Esophagus squamous epithelium (tissue), 5 donors: Measurements from ENCODE around the gene ATP8A2. TPM values are rescaled to one million over a fixed set of nuclear protein-coding genes. Genes with fewer than 3 reads are reported as not detected.

Experiments used
- DNase-seq: peaks from one replicate; lab custom pipeline; 2025; lab: John Stamatoyannopoulos, UW
- H3K27ac ChIP-seq, 4 donors: fragments of 200-600 bp; sonication (generic); one replicate each; pipeline ENCODE4 v1.5.1; 2016 to 2019; ENCODE audit warnings: mild to moderate bottlenecking in 1 of 4
- H3K27me3 ChIP-seq, 4 donors: fragments of 200-600 bp; sonication (generic); 1 replicate in 3 of 4; 2 replicates in 1 of 4; pipeline versions ENCODE4 v1.5.1 to v1.6.0; 2017 to 2021; ENCODE audit warnings: antibody characterized with exemption in 1 of 4
- H3K36me3 ChIP-seq, 3 donors: fragments of 200-600 bp; sonication (generic); one replicate each; pipeline ENCODE4 v1.5.1; 2016 to 2019
- H3K4me1 ChIP-seq, 3 donors: fragments of 200-600 bp; sonication (generic); one replicate each; pipeline ENCODE4 v1.5.1; 2017 to 2019
- H3K4me3 ChIP-seq, 4 donors: fragments of 200-600 bp; sonication (generic); 1 replicate in 3 of 4; 2 replicates in 1 of 4; pipeline ENCODE4 v1.5.1; 2016 to 2019; ENCODE audit warnings: mild to moderate bottlenecking in 2 of 4, moderate library complexity in 1 of 4
- H3K9me3 ChIP-seq, 3 donors: fragments of 200-600 bp; sonication (generic); one replicate each; pipeline ENCODE4 v1.5.1; 2016 to 2019
- POLR2A ChIP-seq, 4 donors: fragments of 450-650 bp; IDR thresholded peaks; one replicate each; pipeline ENCODE4 v1.6.1; 2017; ENCODE audit warnings: antibody characterized with exemption in 4 of 4, mild to moderate bottlenecking in 4 of 4, moderate library complexity in 3 of 4
- WGBS, 2 donors: methylation state at CpG; one replicate each; pipeline ENCODE4 v1.1.5; 2018; 5-methylcytosine and 5-hydroxymethylcytosine counted together
- intact Hi-C: fragments of 100-400 bp; cut with DNase I; formaldehyde crosslinking; loops from one replicate; pipeline ENCODE4 v1.15.0; 2022
- total RNA-seq, 4 donors: library from RNA; depleted of rRNA; stranded (reverse); fragments of >200 nt; gene quantifications; one replicate each; pipeline ENCODE4 v1.1.0, GENCODE V29; 2016
- TF ChIP-seq, protein P1 (sequence below), 6 experiments: fragments of 450-650 bp in 4 of 6; fragments of 200-600 bp in 2 of 6; sonication (generic) in 2 of 6; IDR thresholded peaks; one replicate each; pipeline ENCODE4 v1.5.1; 2016 to 2019; ENCODE audit warnings: antibody characterized with exemption in 6 of 6, mild to moderate bottlenecking in 4 of 6, moderate library complexity in 4 of 6
- donor health status: DM: yes; HTN: yes; CAD: no.

ATP8A2 gene
- total RNA-seq, 4 donors from 2014 or later, result not detected

DNA sequence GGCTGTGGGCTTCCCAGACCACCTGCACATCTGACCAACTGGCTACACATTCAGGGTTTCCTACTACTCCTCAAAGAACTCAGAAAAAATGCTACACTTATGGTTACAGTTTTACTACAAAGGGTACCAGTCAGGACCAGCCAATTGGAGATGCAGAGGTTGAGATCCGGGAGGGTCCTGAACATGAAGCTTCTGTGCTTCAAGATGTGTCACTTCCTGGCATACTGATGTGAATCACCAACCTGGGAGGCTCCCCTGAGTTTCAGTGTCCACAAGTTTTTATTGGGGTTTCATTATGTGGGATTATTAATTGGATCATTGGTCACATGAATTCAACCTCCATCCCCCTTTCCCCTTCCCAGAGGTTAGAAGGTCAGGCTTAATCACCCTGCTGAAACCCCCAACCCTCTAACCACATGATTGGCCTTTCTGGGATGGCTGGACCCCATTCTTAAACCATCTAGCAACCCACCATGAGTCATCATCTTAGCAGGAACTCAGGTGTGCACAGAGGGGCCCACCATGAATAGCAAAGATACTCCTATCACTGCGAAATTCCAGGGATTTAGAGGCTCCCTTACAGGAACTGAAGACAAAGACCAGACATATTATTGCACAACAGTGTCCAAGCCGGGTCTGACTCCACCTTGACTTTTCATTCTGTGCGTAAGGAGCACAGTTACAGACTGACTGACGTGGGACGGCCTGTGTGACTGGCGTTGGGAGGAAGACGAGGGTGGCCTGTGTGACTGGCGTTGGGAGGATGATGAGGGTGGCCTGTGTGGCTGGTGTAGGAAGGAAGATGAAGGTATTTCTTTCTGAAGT, 90.7 kb downstream of the ATP8A2 start:
- no peak for DNase-seq
- intact Hi-C loops, result no loop called here
- H3K4me1 ChIP-seq, result no peaks in the 10 kb centered on the region

DNA sequence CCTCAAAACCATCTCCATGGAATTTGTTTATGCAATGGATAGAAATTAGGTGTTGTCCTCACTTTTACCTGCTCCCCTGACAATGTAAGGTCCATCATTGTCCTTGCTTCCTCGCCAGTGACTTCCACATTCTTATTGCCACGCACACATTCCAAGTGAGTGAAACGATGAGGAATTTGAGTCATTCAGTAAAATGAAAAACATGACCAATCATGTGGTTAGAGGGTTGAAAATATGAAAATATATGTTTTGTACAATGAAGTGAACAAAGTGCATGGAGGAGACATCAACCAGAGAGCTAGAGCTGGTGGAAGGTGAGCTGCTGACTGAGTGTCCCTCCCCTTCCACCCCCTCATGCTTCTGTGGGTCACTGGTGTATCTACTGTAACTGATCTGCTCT, 91.7 kb downstream of the ATP8A2 start:
- Histone ChIP-seq H3K9me3 (no peaks in the 10 kb centered on the region), H3K27ac (no peak overlapping the region), H3K27me3 (peaks cover 0 to 20% (median 0%) of the 10 kb centered on the region in 4 donors), H3K36me3 (no peaks in the 10 kb centered on the region), H3K4me1 (no peaks in the 10 kb centered on the region), H3K4me3 (no peak overlapping the region)
- 51 to 58% methylated on average over 3 of the region's 3 CpGs for WGBS, 2 donors
- DNase-seq, result no peak
- intact Hi-C loops, result no loop called here
- no peak for TF ChIP-seq POLR2A (IDR thresholded peaks at IDR 0.05)
- TF ChIP-seq, protein P1, sequence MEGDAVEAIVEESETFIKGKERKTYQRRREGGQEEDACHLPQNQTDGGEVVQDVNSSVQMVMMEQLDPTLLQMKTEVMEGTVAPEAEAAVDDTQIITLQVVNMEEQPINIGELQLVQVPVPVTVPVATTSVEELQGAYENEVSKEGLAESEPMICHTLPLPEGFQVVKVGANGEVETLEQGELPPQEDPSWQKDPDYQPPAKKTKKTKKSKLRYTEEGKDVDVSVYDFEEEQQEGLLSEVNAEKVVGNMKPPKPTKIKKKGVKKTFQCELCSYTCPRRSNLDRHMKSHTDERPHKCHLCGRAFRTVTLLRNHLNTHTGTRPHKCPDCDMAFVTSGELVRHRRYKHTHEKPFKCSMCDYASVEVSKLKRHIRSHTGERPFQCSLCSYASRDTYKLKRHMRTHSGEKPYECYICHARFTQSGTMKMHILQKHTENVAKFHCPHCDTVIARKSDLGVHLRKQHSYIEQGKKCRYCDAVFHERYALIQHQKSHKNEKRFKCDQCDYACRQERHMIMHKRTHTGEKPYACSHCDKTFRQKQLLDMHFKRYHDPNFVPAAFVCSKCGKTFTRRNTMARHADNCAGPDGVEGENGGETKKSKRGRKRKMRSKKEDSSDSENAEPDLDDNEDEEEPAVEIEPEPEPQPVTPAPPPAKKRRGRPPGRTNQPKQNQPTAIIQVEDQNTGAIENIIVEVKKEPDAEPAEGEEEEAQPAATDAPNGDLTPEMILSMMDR (IDR thresholded peaks at IDR 0.05), result no peak

More for the DNA sequence above, 90.7 kb downstream of the ATP8A2 start:
- H3K36me3 ChIP-seq, result no peaks in the 10 kb centered on the region
- H3K27me3 ChIP-seq, result peaks cover 0 to 10% (median 0%) of the 10 kb centered on the region in 4 donors
- no peak overlapping the region for H3K27ac ChIP-seq
- no peaks in the 10 kb centered on the region for H3K9me3 ChIP-seq
- 67 to 77% methylated on average over 9 of the region's 9 CpGs for WGBS, 2 donors
- TF ChIP-seq POLR2A (IDR thresholded peaks at IDR 0.05), result no peak
- TF ChIP-seq, protein P1 (IDR thresholded peaks at IDR 0.05), result no peak
- H3K4me3 ChIP-seq, result no peak overlapping the region

DNA sequence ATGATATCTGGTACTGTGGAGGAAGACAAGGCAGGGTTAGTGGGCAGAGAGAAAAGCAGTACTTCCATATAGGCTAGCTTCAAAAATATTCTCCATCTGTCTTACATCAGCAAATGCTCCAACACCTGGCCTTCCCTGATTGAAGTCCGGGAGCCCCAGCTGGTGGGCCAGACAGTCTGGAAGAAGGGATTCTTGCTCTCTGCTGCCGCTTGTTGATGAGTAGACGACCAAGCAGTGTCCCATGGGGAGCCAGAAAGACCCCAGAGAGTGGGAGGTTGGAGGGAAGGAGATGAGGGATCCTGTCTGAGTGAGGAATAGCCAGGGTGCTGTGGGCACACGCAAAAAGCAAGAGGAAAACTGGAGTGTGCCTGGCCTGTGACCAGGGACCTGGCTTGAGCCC, 95.1 kb downstream of the ATP8A2 start:
- Histone ChIP-seq H3K36me3 (no peaks in the 10 kb centered on the region), H3K4me1 (peaks cover 0 to 5% (median 0%) of the 10 kb centered on the region in 3 donors), H3K27ac (no peak overlapping the region), H3K27me3 (peaks cover 0 to 53% (median 0%) of the 10 kb centered on the region in 4 donors), H3K9me3 (no peaks in the 10 kb centered on the region), H3K4me3 (no peak overlapping the region)
- intact Hi-C loops, result no loop called here
- TF ChIP-seq, protein P1 (IDR thresholded peaks at IDR 0.05), result no peak
- TF ChIP-seq POLR2A (IDR thresholded peaks at IDR 0.05), result no peak
- 53 to 59% methylated on average over 4 of the region's 4 CpGs for WGBS, 2 donors
- no peak for DNase-seq

DNA sequence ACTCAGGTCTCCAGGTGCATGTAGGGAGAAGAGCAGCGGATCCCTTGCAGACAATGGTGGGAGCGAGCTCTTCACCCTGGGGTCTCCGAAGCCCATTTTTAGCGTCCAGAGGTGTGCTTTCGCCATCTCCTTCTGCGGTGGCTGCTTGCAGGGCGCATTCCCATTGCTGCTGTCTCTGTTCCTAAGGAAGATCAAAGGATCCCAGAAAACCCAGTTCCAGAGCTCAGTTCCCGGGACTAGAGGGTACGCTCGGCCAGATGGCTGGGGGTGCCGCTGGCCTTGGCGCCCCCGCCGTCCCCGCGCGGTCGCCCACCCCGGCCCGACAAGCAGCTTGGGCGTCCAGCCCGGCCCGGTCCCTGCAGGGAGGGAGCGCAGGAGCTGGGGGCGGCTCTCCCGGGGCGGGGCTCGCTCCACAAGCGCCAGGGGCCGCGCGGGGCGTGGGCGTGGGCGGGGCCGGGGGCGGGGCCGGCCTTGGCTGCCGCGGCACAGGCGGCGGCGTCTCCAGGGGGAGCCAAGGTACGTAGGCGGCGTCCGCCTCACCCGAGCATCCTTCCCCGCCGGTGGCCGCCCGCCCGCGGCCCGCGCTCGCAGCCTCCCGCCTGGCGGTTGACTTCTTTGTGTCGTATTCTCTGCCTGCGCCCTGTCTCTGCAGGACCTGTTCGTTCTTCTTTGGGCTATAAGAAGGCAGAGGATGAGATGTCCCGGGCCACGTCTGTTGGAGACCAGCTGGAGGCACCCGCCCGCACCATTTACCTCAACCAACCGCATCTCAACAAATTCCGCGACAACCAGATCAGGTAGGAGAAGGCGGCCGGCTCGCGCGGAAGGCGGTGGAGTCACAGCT, 96.8 kb downstream of the ATP8A2 start:
- TF ChIP-seq, protein P1 (IDR thresholded peaks at IDR 0.05), result no peak
- no peak for TF ChIP-seq POLR2A (IDR thresholded peaks at IDR 0.05)
- Histone ChIP-seq H3K4me3 (peak overlapping the region in 1 of 4 donors; percentile 26), H3K27ac (no peak overlapping the region), H3K4me1 (peaks cover 0 to 5% (median 0%) of the 10 kb centered on the region in 3 donors), H3K27me3 (peaks cover 0 to 61% (median 0%) of the 10 kb centered on the region in 4 donors), H3K9me3 (no peaks in the 10 kb centered on the region), H3K36me3 (no peaks in the 10 kb centered on the region)
- DNase-seq, result no peak
- intact Hi-C loops, result no loop called here
- 16 to 29% methylated on average over 12 to 14 of the region's 75 CpGs for WGBS, 2 donors
